DOHH2 (cell line): ENCODE results near the gene FARP2.

Experiments used
- CTCF ChIP-seq: fragments of 200-600 bp; sonication (generic); IDR thresholded peaks from one replicate; pipeline ENCODE4 v1.5.1; 2014; ENCODE audit warnings: antibody characterized with exemption, mild to moderate bottlenecking, low read depth, low read length; ENCODE audit not compliant: poor library complexity, severe bottlenecking
- EZH2phosphoT487 ChIP-seq: fragments of 200-600 bp; sonication (generic); IDR thresholded peaks from 2 replicates; pipeline ENCODE4 v1.6.1; 2017; ENCODE audit warnings: borderline replicate concordance, mild to moderate bottlenecking, antibody characterized with exemption, low read length, moderate library complexity, mixed read lengths

GRCh38 chr2:241458687-241459086 is 102.6 kb downstream of the FARP2 start:
- TF ChIP-seq CTCF (no peak), EZH2phosphoT487 (no peak)
